ENCODE results near the gene ST14. TPM values are rescaled to one million over a fixed set of nuclear protein-coding genes. Genes with fewer than 3 reads are reported as not detected.

Gene ST14
- total RNA-seq, 2 donors from 2014 or later, result 4.9 to 6.9 TPM

- H3K4me1 ChIP-seq (ENCODE audit: control insufficient read depth in 1 of 2, low read depth in 2 of 2), result no peaks in the 10 kb centered on the region
- H3K27me3 ChIP-seq (replicated peaks; ENCODE audit: insufficient read depth), result no peaks in the 10 kb centered on the region
- ATAC-seq (ENCODE audit: insufficient number of reproducible peaks, low FRiP score, low read depth), result no peak
- no peaks in the 10 kb centered on the region for H3K9me3 ChIP-seq
- peaks cover 45% of the 10 kb centered on the region for H3K36me3 ChIP-seq
- no peak overlapping the region for H3K27ac ChIP-seq
- DNase-seq (ENCODE audit: low spot score), result no peak
- TF ChIP-seq CTCF (IDR thresholded peaks at IDR 0.05), result no peak
- no peak overlapping the region for H3K4me3 ChIP-seq
These were observed 25.9 kb upstream of the ST14 start for GRCh38 chr11:130133716-130134115.

GRCh38 chr11:130136107-130136506 is 23.5 kb upstream of the ST14 start:
- Histone ChIP-seq H3K4me1 (ENCODE audit: control insufficient read depth in 1 of 2, low read depth in 2 of 2) (no peaks in the 10 kb centered on the region), H3K4me3 (no peak overlapping the region), H3K9me3 (no peaks in the 10 kb centered on the region), H3K27me3 (replicated peaks; ENCODE audit: insufficient read depth) (no peaks in the 10 kb centered on the region), H3K36me3 (peaks cover 32% of the 10 kb centered on the region), H3K27ac (no peak overlapping the region)
- ATAC-seq (ENCODE audit: insufficient number of reproducible peaks, low FRiP score, low read depth), result no peak
- no peak for TF ChIP-seq CTCF (IDR thresholded peaks at IDR 0.05)
- DNase-seq (ENCODE audit: low spot score), result no peak

GRCh38 chr11:130137999-130138398 is 21.6 kb upstream of the ST14 start:
- TF ChIP-seq CTCF (IDR thresholded peaks at IDR 0.05), result no peak
- DNase-seq (ENCODE audit: low spot score), result no peak
- Histone ChIP-seq H3K4me1 (ENCODE audit: control insufficient read depth in 1 of 2, low read depth in 2 of 2) (peaks cover 3 to 9% of the 10 kb centered on the region in 2 donors), H3K36me3 (peaks cover 34% of the 10 kb centered on the region), H3K27ac (no peak overlapping the region), H3K27me3 (replicated peaks; ENCODE audit: insufficient read depth) (no peaks in the 10 kb centered on the region), H3K9me3 (no peaks in the 10 kb centered on the region), H3K4me3 (no peak overlapping the region)
- ATAC-seq (ENCODE audit: insufficient number of reproducible peaks, low FRiP score, low read depth), result no peak

DNA sequence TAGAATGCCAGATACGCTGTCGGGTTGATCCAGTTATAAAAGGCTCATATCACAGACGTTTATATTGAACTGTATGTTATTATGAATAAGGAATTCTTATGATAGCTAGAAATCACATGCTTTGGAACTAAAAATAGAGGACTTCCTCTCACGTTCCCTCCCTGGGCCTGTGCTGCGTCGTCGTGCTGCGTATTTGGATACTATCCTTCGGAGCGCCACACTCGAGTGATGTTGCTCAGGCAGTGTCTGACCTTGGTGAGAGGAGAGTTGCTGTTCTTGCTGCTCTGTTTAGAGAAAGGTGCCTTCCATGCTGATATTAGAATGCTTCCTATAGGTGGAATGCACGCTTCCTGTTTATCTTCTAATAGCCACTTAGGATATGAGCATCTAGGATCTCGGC is 20.2 kb upstream of the ST14 start:
- no peak overlapping the region for H3K27ac ChIP-seq
- H3K27me3 ChIP-seq (replicated peaks; ENCODE audit: insufficient read depth), result no peaks in the 10 kb centered on the region
- ATAC-seq (ENCODE audit: insufficient number of reproducible peaks, low FRiP score, low read depth), result no peak
- no peak overlapping the region for H3K4me3 ChIP-seq
- no peaks in the 10 kb centered on the region for H3K9me3 ChIP-seq
- peaks cover 28% of the 10 kb centered on the region for H3K36me3 ChIP-seq
- no peak for TF ChIP-seq CTCF (IDR thresholded peaks at IDR 0.05)
- DNase-seq (ENCODE audit: low spot score), result no peak
- H3K4me1 ChIP-seq (ENCODE audit: control insufficient read depth in 1 of 2, low read depth in 2 of 2), result peaks cover 3 to 9% of the 10 kb centered on the region in 2 donors

DNA sequence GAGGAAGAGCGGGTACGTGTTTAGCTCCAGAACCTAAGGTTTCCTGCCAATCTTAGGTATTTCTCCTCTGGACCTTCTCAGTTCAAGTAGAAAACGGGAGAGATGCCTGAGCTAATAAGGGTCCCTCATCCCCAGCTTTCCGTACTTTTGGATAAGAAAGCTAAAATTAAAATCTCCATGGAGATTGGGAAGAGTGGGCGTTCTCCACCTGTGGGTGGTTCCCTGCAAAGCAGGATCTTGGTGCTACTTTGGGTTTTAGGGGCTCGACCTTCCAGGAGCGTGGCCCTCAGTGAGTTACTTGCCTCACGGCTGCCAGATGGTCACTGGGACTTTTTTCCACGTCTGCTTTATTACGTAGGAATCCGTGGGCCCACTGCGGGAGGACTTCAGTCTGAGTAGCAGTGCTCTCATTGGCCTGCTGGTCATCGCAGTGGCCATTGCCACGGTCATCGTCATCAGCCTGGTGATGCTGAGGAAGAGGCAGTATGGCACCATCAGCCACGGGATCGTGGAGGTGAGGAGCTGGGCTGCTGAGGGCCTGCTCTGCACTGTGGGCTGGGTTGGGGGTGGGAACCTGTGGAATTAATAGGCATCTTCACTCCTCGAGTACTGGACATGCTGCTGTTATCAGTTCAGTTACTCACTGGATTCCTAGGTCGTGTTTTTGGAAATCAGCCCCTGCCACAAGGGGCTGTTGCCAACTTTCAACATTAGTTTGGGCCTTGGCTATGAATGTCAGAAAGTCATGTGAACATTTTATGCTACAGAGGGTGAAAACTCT is 17.8 kb upstream of the ST14 start:
- no peak for TF ChIP-seq CTCF (IDR thresholded peaks at IDR 0.05)
- peaks cover 23% of the 10 kb centered on the region for H3K36me3 ChIP-seq
- ATAC-seq (ENCODE audit: insufficient number of reproducible peaks, low FRiP score, low read depth), result no peak

More for the DNA sequence above, 17.8 kb upstream of the ST14 start:
- peaks cover 3 to 9% of the 10 kb centered on the region in 2 donors for H3K4me1 ChIP-seq (ENCODE audit: control insufficient read depth in 1 of 2, low read depth in 2 of 2)
- H3K27me3 ChIP-seq (replicated peaks; ENCODE audit: insufficient read depth), result no peaks in the 10 kb centered on the region
- no peak for DNase-seq (ENCODE audit: low spot score)
- no peak overlapping the region for H3K4me3 ChIP-seq
- H3K27ac ChIP-seq, result no peak overlapping the region
- H3K9me3 ChIP-seq, result no peaks in the 10 kb centered on the region
